Endothelial cell of umbilical vein (primary cell): ENCODE data around the gene RNASE7.

ENCODE experiments used
- POLR2AphosphoS5 ChIP-seq: IDR thresholded peaks from 2 replicates; pipeline ENCODE4 v1.6.1; 2012; ENCODE audit warnings: low read depth, mild to moderate bottlenecking, control low read depth, low read length, moderate library complexity; ENCODE audit not compliant: insufficient read depth
- TF ChIP-seq, protein P1 (sequence below), 2 donors: IDR thresholded peaks; 1 replicate in 1 of 2; 2 replicates in 1 of 2; pipeline ENCODE4 v1.5.1; 2011; ENCODE audit warnings: low read length in 2 of 2, mild to moderate bottlenecking in 2 of 2, moderate library complexity in 2 of 2, control low read depth in 1 of 2, inconsistent platforms in 1 of 2, low read depth in 1 of 2; ENCODE audit not compliant: insufficient read depth in 1 of 2; ENCODE audit errors: extremely low read depth in 1 of 2

DNA sequence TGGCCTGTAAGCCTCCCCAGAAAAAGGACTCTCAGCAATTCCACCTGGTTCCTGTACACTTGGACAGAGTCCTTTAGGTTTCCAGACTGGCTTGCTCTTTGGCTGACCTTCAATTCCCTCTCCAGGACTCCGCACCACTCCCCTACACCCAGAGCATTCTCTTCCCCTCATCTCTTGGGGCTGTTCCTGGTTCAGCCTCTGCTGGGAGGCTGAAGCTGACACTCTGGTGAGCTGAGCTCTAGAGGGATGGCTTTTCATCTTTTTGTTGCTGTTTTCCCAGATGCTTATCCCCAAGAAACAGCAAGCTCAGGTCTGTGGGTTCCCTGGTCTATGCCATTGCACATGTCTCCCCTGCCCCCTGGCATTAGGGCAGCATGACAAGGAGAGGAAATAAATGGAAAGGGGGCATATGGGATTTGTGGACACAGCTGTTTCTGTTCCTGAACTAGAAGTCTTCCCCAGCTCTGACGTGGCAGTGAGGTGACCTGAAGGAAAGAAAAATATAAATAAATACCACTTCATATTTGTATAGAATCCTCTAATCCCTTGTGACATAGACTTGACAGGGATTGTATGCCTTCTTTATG lies 1.3 kb downstream of the RNASE7 start:
- TF ChIP-seq, protein P1, sequence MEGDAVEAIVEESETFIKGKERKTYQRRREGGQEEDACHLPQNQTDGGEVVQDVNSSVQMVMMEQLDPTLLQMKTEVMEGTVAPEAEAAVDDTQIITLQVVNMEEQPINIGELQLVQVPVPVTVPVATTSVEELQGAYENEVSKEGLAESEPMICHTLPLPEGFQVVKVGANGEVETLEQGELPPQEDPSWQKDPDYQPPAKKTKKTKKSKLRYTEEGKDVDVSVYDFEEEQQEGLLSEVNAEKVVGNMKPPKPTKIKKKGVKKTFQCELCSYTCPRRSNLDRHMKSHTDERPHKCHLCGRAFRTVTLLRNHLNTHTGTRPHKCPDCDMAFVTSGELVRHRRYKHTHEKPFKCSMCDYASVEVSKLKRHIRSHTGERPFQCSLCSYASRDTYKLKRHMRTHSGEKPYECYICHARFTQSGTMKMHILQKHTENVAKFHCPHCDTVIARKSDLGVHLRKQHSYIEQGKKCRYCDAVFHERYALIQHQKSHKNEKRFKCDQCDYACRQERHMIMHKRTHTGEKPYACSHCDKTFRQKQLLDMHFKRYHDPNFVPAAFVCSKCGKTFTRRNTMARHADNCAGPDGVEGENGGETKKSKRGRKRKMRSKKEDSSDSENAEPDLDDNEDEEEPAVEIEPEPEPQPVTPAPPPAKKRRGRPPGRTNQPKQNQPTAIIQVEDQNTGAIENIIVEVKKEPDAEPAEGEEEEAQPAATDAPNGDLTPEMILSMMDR (IDR thresholded peaks at IDR 0.05; ENCODE audit: extremely low read depth in 1 of 2, insufficient read depth in 1 of 2, low read depth in 1 of 2, low read length in 2 of 2) = no peak
- TF ChIP-seq POLR2AphosphoS5 = no peak
